ENCODE measurements around the gene OR11G2.

GRCh38 chr14:20223410-20223809 lies 32.7 kb downstream of the OR11G2 start, which contains the start of gene OR11H6:
- no peak for TF ChIP-seq CTCF (IDR thresholded peaks at IDR 0.05)
- no peak for TF ChIP-seq EP300 (IDR thresholded peaks at IDR 0.05)
- no peak for TF ChIP-seq POLR2AphosphoS5 (IDR thresholded peaks at IDR 0.05)

Measured in upper lobe of left lung (tissue), 4 donors.